MG63 (cell line): ENCODE data around the gene CLSTN2. TPM values are rescaled to one million over a fixed set of nuclear protein-coding genes. Genes with fewer than 3 reads are reported as not detected.

Experiments used
- DNase-seq: peaks from one replicate; pipeline ENCODE4 v3.0.0-alpha.2; 2020
- H3K27me3 ChIP-seq: fragments of 250-450 bp; sonication (Bioruptor Pico); 2 replicates; pipeline ENCODE4 v1.5.1; 2020; ENCODE audit warnings: mild to moderate bottlenecking, moderate library complexity
- H3K36me3 ChIP-seq: fragments of 250-450 bp; sonication (Bioruptor Pico); 2 replicates; pipeline ENCODE4 v1.5.1; 2020; ENCODE audit warnings: mild to moderate bottlenecking, moderate library complexity
- H3K4me3 ChIP-seq: fragments of 250-450 bp; sonication (Bioruptor Pico); 2 replicates; pipeline ENCODE4 v1.5.1; 2020; ENCODE audit warnings: mild to moderate bottlenecking, moderate library complexity
- H3K9me3 ChIP-seq: fragments of 250-450 bp; sonication (Bioruptor Pico); 2 replicates; pipeline ENCODE4 v1.5.1; 2020; ENCODE audit warnings: mild to moderate bottlenecking, moderate library complexity
- total RNA-seq: library from RNA; depleted of rRNA; stranded (reverse); fragments of >200 nt; shearing (Covaris generic); gene quantifications from 2 replicates; pipeline ENCODE4 v1.2.3, GENCODE V29; 2014; ENCODE audit warnings: low replicate concordance

CLSTN2 gene
- total RNA-seq, 1 experiment from 2014 or later, result 1.7 TPM

DNA sequence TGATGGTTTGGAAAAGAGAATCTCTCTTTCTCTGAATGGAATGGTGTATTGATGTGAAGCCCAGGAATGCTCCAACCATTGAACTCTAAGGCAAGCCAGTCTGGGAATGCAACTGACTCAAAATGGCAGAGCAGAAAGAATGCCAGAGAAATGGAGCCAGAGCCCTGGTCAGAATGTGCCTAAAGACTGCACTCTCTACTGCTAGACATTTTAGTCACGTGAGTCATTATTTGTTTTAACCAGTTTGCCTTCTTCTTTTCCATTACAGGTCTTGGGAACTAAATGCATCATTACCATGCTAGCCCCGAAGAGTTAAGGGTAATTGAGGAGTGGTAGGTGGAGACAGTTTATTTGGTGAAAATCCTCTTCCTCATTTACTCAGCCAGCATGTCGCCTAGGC lies 675.6 kb downstream of the CLSTN2 start:
- H3K36me3 ChIP-seq, result no peaks in the 10 kb centered on the region
- H3K27me3 ChIP-seq, result peaks cover 5% of the 10 kb centered on the region; the same call in 1 of the 2 replicates
- no peak for DNase-seq
- peaks cover 2% of the 10 kb centered on the region; the same call in 1 of the 2 replicates for H3K9me3 ChIP-seq
- H3K4me3 ChIP-seq, result no peak overlapping the region

DNA sequence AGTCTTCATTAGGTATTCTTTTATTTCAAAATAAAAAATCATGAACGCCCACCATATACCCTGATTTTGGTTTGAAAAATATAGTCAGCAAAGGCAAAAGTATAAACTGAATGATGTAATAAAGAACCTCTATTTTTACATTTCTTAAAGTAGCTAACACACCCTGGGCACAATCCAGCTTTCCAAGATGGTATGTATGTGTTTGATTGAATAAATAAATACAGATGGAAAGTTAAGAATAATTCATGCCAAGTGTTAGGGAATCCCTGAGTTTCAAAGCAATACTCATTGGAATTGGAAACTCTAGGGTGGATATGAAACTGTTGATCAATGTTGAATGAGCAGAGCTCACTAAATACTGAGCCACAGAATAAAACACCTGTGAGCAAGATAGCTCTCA lies 679.0 kb downstream of the CLSTN2 start:
- Histone ChIP-seq H3K9me3 (no peaks in the 10 kb centered on the region; the same call in 1 of the 2 replicates), H3K27me3 (no peaks in the 10 kb centered on the region; the same call in 1 of the 2 replicates), H3K4me3 (no peak overlapping the region), H3K36me3 (no peaks in the 10 kb centered on the region)
- DNase-seq, result no peak

DNA sequence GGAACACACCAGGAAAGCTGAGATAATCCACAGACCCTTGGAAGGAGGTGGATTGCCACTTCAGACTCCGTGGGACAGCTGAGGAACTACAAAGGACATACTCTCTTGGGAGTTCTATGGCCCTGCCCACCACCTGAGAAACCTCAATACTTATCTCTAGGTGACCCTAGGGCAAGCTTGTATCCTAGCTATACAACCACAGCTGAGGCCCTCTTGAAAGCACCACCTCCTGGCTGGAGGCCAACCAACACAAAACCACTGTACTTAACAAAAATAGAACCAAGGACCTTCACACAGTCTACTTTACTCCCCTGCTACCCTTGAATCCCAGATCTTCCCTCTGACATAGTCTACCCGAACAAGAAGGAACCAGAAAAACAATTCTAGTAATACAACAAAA lies 682.1 kb downstream of the CLSTN2 start:
- Histone ChIP-seq H3K36me3 (no peaks in the 10 kb centered on the region), H3K9me3 (no peaks in the 10 kb centered on the region), H3K4me3 (no peak overlapping the region), H3K27me3 (peaks cover 3% of the 10 kb centered on the region)
- DNase-seq, result no peak

DNA sequence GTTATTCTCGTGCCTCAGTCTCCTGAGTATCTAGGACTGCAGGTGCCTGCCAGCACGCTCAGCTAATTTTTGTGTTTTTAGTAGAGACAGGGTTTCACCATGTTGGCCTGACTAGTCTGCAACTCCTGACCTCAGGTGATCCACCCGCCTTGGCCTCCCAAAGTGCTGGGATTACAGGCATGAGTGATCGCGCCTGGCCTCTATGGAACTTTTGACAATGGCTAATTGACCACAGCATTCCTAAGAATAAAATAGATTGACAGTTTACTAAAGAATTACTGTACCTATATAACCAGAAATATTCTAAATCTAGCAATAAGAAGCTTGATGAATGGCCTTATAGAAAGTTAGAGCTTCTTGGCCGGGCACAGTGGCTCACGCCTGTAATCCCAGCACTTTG lies 691.9 kb downstream of the CLSTN2 start:
- DNase-seq, result no peak
- no peaks in the 10 kb centered on the region for H3K9me3 ChIP-seq
- H3K27me3 ChIP-seq, result peaks cover 1% of the 10 kb centered on the region; the same call in 1 of the 2 replicates
- H3K36me3 ChIP-seq, result no peaks in the 10 kb centered on the region
- no peak overlapping the region for H3K4me3 ChIP-seq
